Uterus (tissue), 2 donors: ENCODE results near the gene S100A6.

Source experiments
- POLR2A ChIP-seq, 2 donors: fragments of 450-650 bp; IDR thresholded peaks; one replicate each; pipeline ENCODE4 v1.6.1; 2016; ENCODE audit warnings: antibody characterized with exemption in 2 of 2, mild to moderate bottlenecking in 1 of 2, moderate library complexity in 1 of 2
- TF ChIP-seq, protein P1 (sequence below), 4 experiments: fragments of 200-600 bp in 2 of 4; fragments of 450-650 bp in 2 of 4; sonication (generic) in 2 of 4; IDR thresholded peaks; one replicate each; pipeline ENCODE4 v1.5.1; 2016 to 2019; ENCODE audit warnings: antibody characterized with exemption in 4 of 4, mild to moderate bottlenecking in 2 of 4, moderate library complexity in 1 of 4

DNA sequence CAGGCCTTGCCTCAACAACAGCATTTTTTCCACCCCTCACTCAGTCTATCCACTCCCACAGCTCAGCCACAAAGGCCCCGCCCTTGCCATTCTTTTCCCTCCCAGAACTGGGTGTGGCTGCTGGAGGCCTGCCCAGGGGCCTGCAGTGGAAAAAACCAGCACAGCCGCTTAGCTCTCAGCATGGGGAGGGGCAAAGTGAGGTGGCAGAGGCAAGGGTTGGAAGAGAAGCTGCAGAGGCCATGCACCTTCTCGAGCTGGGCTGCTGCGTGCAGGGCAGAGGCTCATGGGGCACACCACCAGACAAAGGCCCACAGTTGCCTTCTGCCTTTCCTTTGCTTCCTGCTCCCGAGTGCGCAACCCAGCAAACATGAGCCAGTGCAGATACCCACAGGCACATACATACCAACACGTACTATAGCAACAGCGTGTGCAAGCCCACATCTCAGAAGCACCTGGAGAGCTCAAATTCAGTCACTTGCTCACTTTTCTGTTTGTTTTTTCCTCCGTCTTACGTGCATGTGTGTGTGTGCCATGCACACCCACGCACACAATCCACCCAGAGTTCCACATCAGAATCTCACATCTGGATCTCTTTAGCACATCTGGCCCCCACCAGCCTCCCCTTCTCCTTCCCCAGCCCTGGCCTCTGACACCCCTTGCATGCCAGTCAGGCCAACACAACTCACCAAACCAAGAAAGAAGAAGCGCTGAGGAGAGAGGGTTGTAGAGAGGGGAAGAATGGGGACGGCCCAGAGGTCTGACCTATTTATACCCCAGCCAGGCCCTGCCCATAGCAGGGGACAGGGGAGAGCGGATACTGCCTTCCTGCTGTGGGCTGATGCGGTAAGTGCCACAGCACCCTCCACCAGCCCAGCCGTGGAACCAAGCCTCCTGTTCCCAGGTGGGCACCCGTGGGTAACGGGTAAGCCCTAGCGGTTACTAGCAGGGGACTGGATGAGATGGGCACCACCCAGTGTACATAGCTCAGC is 9.6 kb upstream of the S100A6 start, which contains the start of gene S100A4:
- TF ChIP-seq, protein P1, sequence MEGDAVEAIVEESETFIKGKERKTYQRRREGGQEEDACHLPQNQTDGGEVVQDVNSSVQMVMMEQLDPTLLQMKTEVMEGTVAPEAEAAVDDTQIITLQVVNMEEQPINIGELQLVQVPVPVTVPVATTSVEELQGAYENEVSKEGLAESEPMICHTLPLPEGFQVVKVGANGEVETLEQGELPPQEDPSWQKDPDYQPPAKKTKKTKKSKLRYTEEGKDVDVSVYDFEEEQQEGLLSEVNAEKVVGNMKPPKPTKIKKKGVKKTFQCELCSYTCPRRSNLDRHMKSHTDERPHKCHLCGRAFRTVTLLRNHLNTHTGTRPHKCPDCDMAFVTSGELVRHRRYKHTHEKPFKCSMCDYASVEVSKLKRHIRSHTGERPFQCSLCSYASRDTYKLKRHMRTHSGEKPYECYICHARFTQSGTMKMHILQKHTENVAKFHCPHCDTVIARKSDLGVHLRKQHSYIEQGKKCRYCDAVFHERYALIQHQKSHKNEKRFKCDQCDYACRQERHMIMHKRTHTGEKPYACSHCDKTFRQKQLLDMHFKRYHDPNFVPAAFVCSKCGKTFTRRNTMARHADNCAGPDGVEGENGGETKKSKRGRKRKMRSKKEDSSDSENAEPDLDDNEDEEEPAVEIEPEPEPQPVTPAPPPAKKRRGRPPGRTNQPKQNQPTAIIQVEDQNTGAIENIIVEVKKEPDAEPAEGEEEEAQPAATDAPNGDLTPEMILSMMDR (IDR thresholded peaks at IDR 0.05) = no peak
- peak; percentile 39 to 83 for TF ChIP-seq POLR2A (IDR thresholded peaks at IDR 0.05)
